ENCODE results near the gene NPPC.

The NPPC gene

GRCh38 chr2:231926180-231926741 lies at the start of gene NPPC:
Gene NPPC (minus strand): TSS chr2:231926396. CDS start chr2:231926249, 147 bp downstream.
- peak; percentile 59 for TF ChIP-seq CTCF (IDR thresholded peaks at IDR 0.05)

- TF ChIP-seq CTCF (IDR thresholded peaks at IDR 0.05), result no peak
Measured at GRCh38 chr2:231975001-231975400, 48.8 kb upstream of the NPPC start.

- no peak for TF ChIP-seq CTCF (IDR thresholded peaks at IDR 0.05)
Measured at GRCh38 chr2:231970461-231970860, 44.3 kb upstream of the NPPC start.

GRCh38 chr2:231968820-231969219 lies 42.6 kb upstream of the NPPC start:
- TF ChIP-seq CTCF (IDR thresholded peaks at IDR 0.05), result no peak

- no peak for TF ChIP-seq CTCF (IDR thresholded peaks at IDR 0.05)
Measured at GRCh38 chr2:231966886-231967285, 40.7 kb upstream of the NPPC start.

GRCh38 chr2:231965102-231965501 lies 38.9 kb upstream of the NPPC start:
- TF ChIP-seq CTCF (IDR thresholded peaks at IDR 0.05), result no peak

GRCh38 chr2:231961349-231962166 lies 35.4 kb upstream of the NPPC start, which contains the start of gene DIS3L2:
Gene DIS3L2 (plus strand): TSS chr2:231961713. CDS start chr2:232014928, 53,215 bp downstream.
- TF ChIP-seq CTCF (IDR thresholded peaks at IDR 0.05), result no peak

All from LNCAP (cell line).